Mesenchymal stem cell (in vitro differentiated cells and primary cell): ENCODE data around the gene KCNN3.

Experiments used
- DNase-seq: peaks from one replicate; pipeline ENCODE4 v3.0.0-alpha.2; 2013
- H2AFZ ChIP-seq: one replicate; pipeline ENCODE4 v1.6.1; 2013; ENCODE audit warnings: low read depth, mild to moderate bottlenecking, control low read depth, inconsistent platforms, low read length, moderate library complexity
- H2AK5ac ChIP-seq: 2 replicates; pipeline ENCODE4 v1.6.1; 2013; ENCODE audit warnings: low read length, moderate library complexity, mild to moderate bottlenecking, inconsistent platforms; ENCODE audit not compliant: severe bottlenecking
- H2BK120ac ChIP-seq: one replicate; pipeline ENCODE4 v1.6.1; 2013; ENCODE audit warnings: low read depth, mild to moderate bottlenecking, inconsistent platforms, low read length, moderate library complexity
- H2BK12ac ChIP-seq, 2 experiments: one replicate each; pipeline ENCODE4 v1.6.1; 2013; ENCODE audit warnings: inconsistent platforms in 2 of 2, low read length in 2 of 2, mild to moderate bottlenecking in 2 of 2, moderate library complexity in 2 of 2, control low read depth in 1 of 2
- H2BK15ac ChIP-seq: one replicate; pipeline ENCODE4 v1.6.1; 2013; ENCODE audit warnings: mild to moderate bottlenecking, low read depth, inconsistent platforms; ENCODE audit not compliant: poor library complexity, severe bottlenecking
- H2BK5ac ChIP-seq: 2 replicates; pipeline ENCODE4 v1.6.1; 2013; ENCODE audit warnings: low read depth, mild to moderate bottlenecking, low read length, control low read depth, inconsistent platforms; ENCODE audit not compliant: poor library complexity, severe bottlenecking
- H3K14ac ChIP-seq, 2 experiments: one replicate each; pipeline ENCODE4 v1.6.1; 2013; ENCODE audit warnings: inconsistent platforms in 2 of 2, low read length in 2 of 2, control low read depth in 1 of 2, mild to moderate bottlenecking in 1 of 2, moderate library complexity in 1 of 2
- H3K18ac ChIP-seq, 2 experiments: one replicate each; pipeline ENCODE4 v1.6.1; 2013; ENCODE audit warnings: inconsistent platforms in 2 of 2, low read length in 2 of 2, control low read depth in 1 of 2, low read depth in 1 of 2, mild to moderate bottlenecking in 1 of 2
- H3K23ac ChIP-seq, 2 experiments: one replicate each; pipeline ENCODE4 v1.6.1; 2013; ENCODE audit warnings: inconsistent platforms in 2 of 2, low read length in 2 of 2, mild to moderate bottlenecking in 2 of 2, moderate library complexity in 2 of 2, control low read depth in 1 of 2
- H3K27ac ChIP-seq: 2 replicates; pipeline ENCODE4 v1.5.1; 2013; ENCODE audit warnings: mild to moderate bottlenecking, moderate library complexity, low read length, control low read depth, inconsistent platforms; ENCODE audit not compliant: poor library complexity, severe bottlenecking
- H3K27me3 ChIP-seq, 2 experiments: 2 replicates each; pipeline versions ENCODE4 v1.6.1 to v1.7.0; 2013; ENCODE audit warnings: low read length in 2 of 2, mild to moderate bottlenecking in 2 of 2, moderate library complexity in 2 of 2, control low read depth in 1 of 2, inconsistent platforms in 1 of 2; ENCODE audit not compliant: control insufficient read depth in 1 of 2, insufficient read depth in 1 of 2
- H3K36me3 ChIP-seq, 2 experiments: 2 replicates each; pipeline versions ENCODE4 v1.6.1 to v1.7.0; 2013; ENCODE audit warnings: low read length in 2 of 2, control low read depth in 1 of 2, inconsistent platforms in 1 of 2, low read depth in 1 of 2, mild to moderate bottlenecking in 1 of 2; ENCODE audit not compliant: insufficient read depth in 2 of 2, control insufficient read depth in 1 of 2
- H3K4ac ChIP-seq, 2 experiments: one replicate each; pipeline ENCODE4 v1.6.1; 2013; ENCODE audit warnings: inconsistent platforms in 2 of 2, low read length in 2 of 2, mild to moderate bottlenecking in 2 of 2, moderate library complexity in 2 of 2, control low read depth in 1 of 2, low read depth in 1 of 2
- H3K4me1 ChIP-seq: 2 replicates; pipeline ENCODE4 v1.6.1; 2013; ENCODE audit warnings: low read depth, low read length, control low read depth; ENCODE audit not compliant: control insufficient read depth, insufficient read depth
- H3K4me2 ChIP-seq: 2 replicates; pipeline ENCODE4 v1.6.1; 2013; ENCODE audit warnings: low read length, mild to moderate bottlenecking, inconsistent platforms; ENCODE audit not compliant: poor library complexity, severe bottlenecking
- H3K4me3 ChIP-seq, 2 experiments: 2 replicates each; pipeline versions ENCODE4 v1.5.1 to v1.7.0; 2013; ENCODE audit warnings: low read length in 2 of 2, mild to moderate bottlenecking in 2 of 2, control low read depth in 1 of 2, low read depth in 1 of 2; ENCODE audit not compliant: insufficient read depth in 1 of 2
- H3K79me1 ChIP-seq: replicated peaks from 2 replicates; pipeline ENCODE4 v1.6.1; 2013; ENCODE audit warnings: mild to moderate bottlenecking, control low read depth, low read length, inconsistent platforms; ENCODE audit not compliant: poor library complexity, severe bottlenecking
- H3K9ac ChIP-seq: 2 replicates; pipeline ENCODE4 v1.7.0; 2013; ENCODE audit warnings: mild to moderate bottlenecking, low read length, moderate library complexity
- H3K9me3 ChIP-seq: 2 replicates; pipeline ENCODE4 v1.7.0; 2013; ENCODE audit warnings: mild to moderate bottlenecking, low read length; ENCODE audit not compliant: control insufficient read depth
- H4K8ac ChIP-seq: one replicate; pipeline ENCODE4 v1.6.1; 2013; ENCODE audit warnings: inconsistent platforms, mild to moderate bottlenecking, low read length, moderate library complexity
- H4K91ac ChIP-seq: one replicate; pipeline ENCODE4 v1.6.1; 2013; ENCODE audit warnings: mild to moderate bottlenecking, low read length, inconsistent platforms
- WGBS: methylation state at CpG from one replicate; pipeline ENCODE4 v1.1.7; 2013; ENCODE audit warnings: mixed read lengths; 5-methylcytosine and 5-hydroxymethylcytosine counted together

KCNN3 gene

DNA sequence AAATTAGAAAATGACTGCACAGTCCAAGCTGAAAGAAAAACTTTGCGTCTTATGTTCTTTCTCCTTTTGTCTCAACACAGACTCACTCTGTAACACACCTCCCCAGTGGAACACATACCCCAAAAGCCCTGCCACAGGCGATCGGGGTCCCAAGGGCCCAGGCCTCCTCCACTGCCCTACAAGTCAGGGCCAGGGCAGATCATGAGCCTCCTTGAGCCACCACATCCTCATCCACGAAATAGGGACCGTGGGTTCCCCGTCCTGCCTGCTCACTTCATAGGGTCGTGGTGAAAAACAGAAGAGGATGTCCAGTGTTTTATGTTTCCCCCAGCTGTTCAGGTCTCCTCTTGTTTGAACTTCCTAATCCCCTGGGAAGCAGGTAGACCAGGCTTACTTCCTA, 116.7 kb downstream of the KCNN3 start:
- no peaks in the 10 kb centered on the region for H3K4me1 ChIP-seq
- no peak overlapping the region for H2BK15ac ChIP-seq
- no peak overlapping the region for H2AK5ac ChIP-seq
- no peaks in the 10 kb centered on the region for H3K36me3 ChIP-seq
- no peak overlapping the region for H2BK12ac ChIP-seq
- H3K4me2 ChIP-seq: no peak overlapping the region
- no peak overlapping the region for H2AFZ ChIP-seq
- 94% methylated on average over 7 of the region's 7 CpGs for WGBS
- H2BK5ac ChIP-seq: no peak overlapping the region
- H3K9ac ChIP-seq: no peak overlapping the region
- H3K18ac ChIP-seq: no peak overlapping the region
- no peak overlapping the region for H3K27ac ChIP-seq
- peaks cover 24 to 83% of the 10 kb centered on the region in 2 experiments for H3K27me3 ChIP-seq
- no peak overlapping the region for H2BK120ac ChIP-seq
- no peak for DNase-seq
- no peaks in the 10 kb centered on the region for H3K79me1 ChIP-seq
- no peak overlapping the region for H4K91ac ChIP-seq
- H4K8ac ChIP-seq: no peak overlapping the region
- H3K9me3 ChIP-seq: no peaks in the 10 kb centered on the region
- no peak overlapping the region for H3K14ac ChIP-seq
- H3K4me3 ChIP-seq: no peak overlapping the region
- H3K23ac ChIP-seq: no peak overlapping the region
- peak overlapping the region in 1 of 2 experiments; percentile 24 for H3K4ac ChIP-seq

DNA sequence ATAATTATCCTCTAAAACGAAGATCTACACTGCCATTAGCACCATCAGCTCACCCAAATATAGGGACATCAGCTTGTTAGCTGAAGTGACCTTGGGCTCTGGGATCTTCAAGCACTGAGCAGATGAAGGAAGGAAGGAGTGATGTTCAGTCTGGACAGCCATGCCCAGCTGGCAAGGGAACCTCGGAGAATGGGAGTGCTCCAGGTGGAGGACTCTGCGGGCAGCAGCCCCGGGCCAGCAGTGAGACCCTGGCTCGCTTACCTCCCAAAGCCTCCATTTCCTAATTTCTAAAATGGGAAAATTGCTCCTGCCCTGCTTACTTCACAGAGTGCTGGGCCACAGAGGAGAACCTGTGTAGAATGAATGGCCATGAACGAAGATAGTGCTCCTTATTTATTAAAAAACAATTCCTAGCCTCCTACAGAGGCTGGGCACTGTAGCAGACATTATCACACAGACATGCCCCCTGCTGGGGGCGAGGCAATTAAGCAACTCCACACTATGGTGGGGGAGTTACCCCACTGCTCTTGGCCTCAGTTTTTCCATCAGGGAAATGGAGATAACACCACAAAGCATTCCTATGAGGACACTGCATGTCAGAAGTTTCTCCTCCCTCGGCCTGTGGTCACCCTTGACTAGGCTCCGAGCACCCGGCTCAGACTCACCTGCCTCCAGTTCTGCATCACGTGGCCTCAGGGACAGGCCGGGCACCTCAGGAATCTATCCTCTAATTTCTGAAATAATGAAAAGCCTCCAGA, 117.6 kb downstream of the KCNN3 start:
- no peaks in the 10 kb centered on the region for H3K79me1 ChIP-seq
- H3K18ac ChIP-seq: no peak overlapping the region
- no peak overlapping the region for H4K8ac ChIP-seq
- H3K27ac ChIP-seq: no peak overlapping the region
- H2AFZ ChIP-seq: no peak overlapping the region
- H3K23ac ChIP-seq: no peak overlapping the region
- H2BK5ac ChIP-seq: no peak overlapping the region
- H2BK15ac ChIP-seq: no peak overlapping the region
- H4K91ac ChIP-seq: no peak overlapping the region
- 79% methylated on average over 8 of the region's 12 CpGs for WGBS
- no peaks in the 10 kb centered on the region for H3K4me1 ChIP-seq
- H2BK120ac ChIP-seq: no peak overlapping the region
- H2BK12ac ChIP-seq: no peak overlapping the region
- no peak overlapping the region for H3K14ac ChIP-seq
- H3K4me2 ChIP-seq: no peak overlapping the region
- H3K27me3 ChIP-seq: peaks cover 33 to 81% of the 10 kb centered on the region in 2 experiments
- H2AK5ac ChIP-seq: no peak overlapping the region
- peak overlapping the region in 1 of 2 experiments; percentile 21 for H3K4ac ChIP-seq
- no peak overlapping the region for H3K4me3 ChIP-seq
- H3K9me3 ChIP-seq: no peaks in the 10 kb centered on the region
- no peaks in the 10 kb centered on the region for H3K36me3 ChIP-seq
- H3K9ac ChIP-seq: no peak overlapping the region
- DNase-seq: no peak

DNA sequence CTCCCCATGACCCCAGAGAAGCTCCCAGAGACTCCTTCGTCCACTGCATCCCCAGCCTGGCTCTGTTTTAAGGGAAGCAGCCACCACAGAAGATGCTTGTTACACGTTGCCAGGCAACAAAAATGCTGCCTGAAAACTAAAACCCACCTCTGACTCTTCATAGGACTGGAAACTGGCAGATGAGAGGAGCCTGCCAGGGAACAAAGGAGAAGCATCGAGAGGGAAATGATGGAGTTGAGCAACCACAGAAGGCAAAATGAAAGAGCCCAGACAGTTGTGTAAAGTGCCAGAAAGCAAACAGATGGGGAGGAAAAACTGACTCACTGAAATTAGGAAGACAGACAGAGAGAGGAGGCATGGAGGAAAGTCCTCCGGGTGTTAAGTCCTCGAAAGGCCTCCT, 118.4 kb downstream of the KCNN3 start:
- Histone ChIP-seq H2BK120ac (no peak overlapping the region), H2BK5ac (no peak overlapping the region), H3K14ac (no peak overlapping the region), H3K9me3 (no peaks in the 10 kb centered on the region), H2AK5ac (no peak overlapping the region), H3K4me3 (no peak overlapping the region), H3K79me1 (no peaks in the 10 kb centered on the region), H3K9ac (peak overlapping the region; percentile 70), H2BK15ac (no peak overlapping the region), H3K23ac (no peak overlapping the region), H3K18ac (no peak overlapping the region), H4K8ac (no peak overlapping the region), H2AFZ (no peak overlapping the region), H3K4me2 (no peak overlapping the region), H3K4ac (no peak overlapping the region), H3K27ac (no peak overlapping the region), H3K36me3 (no peaks in the 10 kb centered on the region), H3K4me1 (no peaks in the 10 kb centered on the region), H2BK12ac (no peak overlapping the region), H3K27me3 (peaks cover 40 to 82% of the 10 kb centered on the region in 2 experiments), H4K91ac (no peak overlapping the region)
- WGBS: 72% methylated on average over 4 of the region's 5 CpGs
- peak; percentile 85 for DNase-seq

DNA sequence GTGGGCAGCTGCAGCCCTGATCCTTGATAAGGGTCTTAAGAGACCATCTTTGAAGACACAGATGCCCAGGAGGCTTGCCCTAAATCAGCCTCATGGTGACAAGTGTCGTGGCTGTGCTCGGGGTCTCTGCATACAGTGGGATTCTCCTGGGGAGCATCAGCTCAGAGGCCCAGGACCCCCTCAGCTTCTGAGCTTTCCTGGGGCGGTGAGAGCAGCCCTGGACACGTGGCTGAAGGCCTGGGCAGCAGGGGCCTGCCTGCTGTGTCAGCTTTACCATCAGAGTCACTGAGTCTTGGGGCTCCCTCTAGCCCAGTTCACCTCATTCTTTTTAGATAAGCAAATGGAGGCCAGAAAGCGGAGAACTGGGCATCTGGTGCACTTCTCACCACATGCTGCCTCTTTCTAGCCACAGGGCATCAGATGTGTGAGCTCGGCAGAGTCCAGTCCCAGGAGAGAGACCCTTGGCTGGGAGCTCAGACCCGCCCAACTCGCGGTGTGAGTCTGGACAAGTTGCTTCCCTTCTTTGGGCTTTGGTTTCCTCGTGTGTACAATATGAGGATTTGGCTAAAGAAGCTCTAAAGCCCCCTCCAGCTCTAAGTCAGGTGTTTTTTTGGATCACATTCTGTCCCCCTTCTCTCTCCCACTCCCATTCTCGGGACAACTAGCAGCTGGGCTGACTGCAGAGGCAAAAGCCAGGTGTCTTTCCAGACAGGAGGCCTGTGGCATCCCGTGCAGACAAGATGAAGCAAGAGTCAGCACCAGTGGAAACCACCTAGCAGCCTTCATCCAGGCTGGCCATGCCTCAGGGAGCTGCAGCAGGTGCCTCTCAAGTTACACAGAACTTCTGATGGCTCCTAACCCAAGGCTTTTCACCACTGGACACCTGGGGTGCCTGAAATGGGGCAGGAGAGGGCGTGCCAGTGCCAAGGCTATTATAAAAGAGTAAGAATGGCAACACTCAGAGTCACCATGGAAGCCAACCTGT, 119.1 kb downstream of the KCNN3 start:
- 82% methylated on average over 12 of the region's 13 CpGs for WGBS
- no peaks in the 10 kb centered on the region for H3K9me3 ChIP-seq
- H3K4me3 ChIP-seq: no peak overlapping the region
- H2AFZ ChIP-seq: no peak overlapping the region
- no peak overlapping the region for H3K27ac ChIP-seq
- no peak overlapping the region for H2BK15ac ChIP-seq
- H3K23ac ChIP-seq: no peak overlapping the region
- H3K4me2 ChIP-seq: no peak overlapping the region
- H3K18ac ChIP-seq: no peak overlapping the region
- no peak overlapping the region for H3K14ac ChIP-seq
- H3K4ac ChIP-seq: peak overlapping the region in 1 of 2 experiments; percentile 15
- H3K79me1 ChIP-seq: no peaks in the 10 kb centered on the region
- H2BK120ac ChIP-seq: no peak overlapping the region
- H2BK5ac ChIP-seq: no peak overlapping the region
- peak overlapping the region in 1 of 2 experiments; percentile 18 for H2BK12ac ChIP-seq
- H3K36me3 ChIP-seq: no peaks in the 10 kb centered on the region
- H3K9ac ChIP-seq: peak overlapping the region; percentile 70
- H3K27me3 ChIP-seq: peaks cover 47 to 86% of the 10 kb centered on the region in 2 experiments
- H3K4me1 ChIP-seq: no peaks in the 10 kb centered on the region
- H4K91ac ChIP-seq: no peak overlapping the region
- H4K8ac ChIP-seq: no peak overlapping the region
- no peak for DNase-seq
- no peak overlapping the region for H2AK5ac ChIP-seq
